ENCODE measurements around the gene FRYL.

FRYL gene

DNA sequence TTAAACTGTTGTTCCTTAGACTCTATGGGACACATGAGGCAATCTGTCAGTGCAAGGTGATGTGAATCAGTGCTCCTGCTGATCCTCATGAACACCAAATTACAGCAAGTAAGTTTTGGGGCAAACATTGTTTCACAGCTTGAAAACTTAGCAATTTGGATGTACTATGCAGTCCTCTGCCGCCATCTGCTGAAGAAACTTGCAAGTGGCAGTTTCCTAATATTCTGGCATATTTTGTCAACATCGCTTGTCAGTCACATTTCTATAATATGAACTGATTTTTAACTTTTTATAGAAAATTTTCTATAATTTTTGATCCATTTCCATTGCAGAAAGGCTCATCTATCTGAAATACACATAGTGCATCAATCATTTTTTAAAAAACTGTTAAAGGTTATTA is 233.7 kb downstream of the FRYL start:
- Histone ChIP-seq H3K4me3 (ENCODE audit: low read depth, low read length, poor library complexity, severe bottlenecking) (no peak overlapping the region), H3K4me1 (ENCODE audit: insufficient read depth, low read length, severe bottlenecking) (no peaks in the 10 kb centered on the region), H4K20me1 (ENCODE audit: insufficient read depth, low read length) (no peaks in the 10 kb centered on the region), H3K27ac (ENCODE audit: low read depth, low read length, poor library complexity, severe bottlenecking) (no peak overlapping the region), H3K79me2 (ENCODE audit: insufficient read depth, low read length) (no peaks in the 10 kb centered on the region), H3F3A (ENCODE audit: insufficient read depth, low read length) (no peaks in the 10 kb centered on the region), H3K27me3 (ENCODE audit: insufficient read depth, low read length) (no peaks in the 10 kb centered on the region), H3K9me3 (ENCODE audit: low read length) (no peaks in the 10 kb centered on the region), H3K9me2 (ENCODE audit: low read depth, low read length) (no peaks in the 10 kb centered on the region), H2AFZ (ENCODE audit: low read length) (no peak overlapping the region), H3K4me2 (ENCODE audit: low read length) (no peak overlapping the region), H3K36me3 (ENCODE audit: insufficient read depth, low read length) (peaks cover 82% of the 10 kb centered on the region), H3K9ac (ENCODE audit: low read length) (no peak overlapping the region)
- TF ChIP-seq CTCF (IDR thresholded peaks at IDR 0.05; ENCODE audit: low read length) (peak; percentile 56; the same call in 1 of the 2 replicates), EZH2 (IDR thresholded peaks at IDR 0.05; ENCODE audit: borderline replicate concordance, low read length) (no peak)

- no peaks in the 10 kb centered on the region for H3K79me2 ChIP-seq (ENCODE audit: insufficient read depth, low read length)
Observed at GRCh38 chr4:48543796-48544195, 236.3 kb downstream of the FRYL start.

DNA sequence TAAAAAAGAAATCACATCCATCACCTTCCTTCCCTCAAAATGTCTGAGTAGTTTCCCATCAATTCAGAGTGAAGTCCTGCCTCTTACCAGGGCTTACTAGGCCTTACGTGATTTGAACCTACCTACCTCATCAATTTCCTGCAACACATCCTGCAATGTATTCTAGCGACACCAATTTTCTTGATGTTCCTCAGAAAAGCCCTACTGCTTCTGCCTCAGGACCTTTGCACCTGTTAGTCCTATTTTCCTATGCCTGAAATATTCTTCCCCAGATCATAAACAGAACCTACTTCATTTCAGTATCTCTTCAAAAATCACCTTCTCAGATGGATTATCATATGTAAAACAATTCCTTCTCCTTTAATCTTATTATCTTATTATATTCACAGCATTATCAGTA is 237.2 kb downstream of the FRYL start:
- no peak overlapping the region for H3K27ac ChIP-seq (ENCODE audit: low read depth, low read length, poor library complexity, severe bottlenecking)
- no peaks in the 10 kb centered on the region for H3K9me2 ChIP-seq (ENCODE audit: low read depth, low read length)
- no peak overlapping the region for H3K9ac ChIP-seq (ENCODE audit: low read length)
- TF ChIP-seq EZH2 (IDR thresholded peaks at IDR 0.05; ENCODE audit: borderline replicate concordance, low read length) (no peak), CTCF (IDR thresholded peaks at IDR 0.05; ENCODE audit: low read length) (no peak)
- no peak overlapping the region for H2AFZ ChIP-seq (ENCODE audit: low read length)
- H3K4me1 ChIP-seq (ENCODE audit: insufficient read depth, low read length, severe bottlenecking): no peaks in the 10 kb centered on the region
- H3K36me3 ChIP-seq (ENCODE audit: insufficient read depth, low read length): peaks cover 79% of the 10 kb centered on the region
- no peak overlapping the region for H3K4me2 ChIP-seq (ENCODE audit: low read length)
- no peaks in the 10 kb centered on the region for H3F3A ChIP-seq (ENCODE audit: insufficient read depth, low read length)
- no peak overlapping the region for H3K4me3 ChIP-seq (ENCODE audit: low read depth, low read length, poor library complexity, severe bottlenecking)
- H4K20me1 ChIP-seq (ENCODE audit: insufficient read depth, low read length): no peaks in the 10 kb centered on the region
- no peaks in the 10 kb centered on the region for H3K9me3 ChIP-seq (ENCODE audit: low read length)
- H3K79me2 ChIP-seq (ENCODE audit: insufficient read depth, low read length): no peaks in the 10 kb centered on the region
- no peaks in the 10 kb centered on the region for H3K27me3 ChIP-seq (ENCODE audit: insufficient read depth, low read length)

More at GRCh38 chr4:48543796-48544195, 236.3 kb downstream of the FRYL start:
- no peak overlapping the region for H2AFZ ChIP-seq (ENCODE audit: low read length)
- H3F3A ChIP-seq (ENCODE audit: insufficient read depth, low read length): no peaks in the 10 kb centered on the region
- H3K27me3 ChIP-seq (ENCODE audit: insufficient read depth, low read length): no peaks in the 10 kb centered on the region
- H4K20me1 ChIP-seq (ENCODE audit: insufficient read depth, low read length): no peaks in the 10 kb centered on the region
- no peak for TF ChIP-seq CTCF (IDR thresholded peaks at IDR 0.05; ENCODE audit: low read length)
- no peak for TF ChIP-seq EZH2 (IDR thresholded peaks at IDR 0.05; ENCODE audit: borderline replicate concordance, low read length)
- no peak overlapping the region for H3K9ac ChIP-seq (ENCODE audit: low read length)
- no peaks in the 10 kb centered on the region for H3K9me3 ChIP-seq (ENCODE audit: low read length)
- H3K4me2 ChIP-seq (ENCODE audit: low read length): no peak overlapping the region
- H3K4me3 ChIP-seq (ENCODE audit: low read depth, low read length, poor library complexity, severe bottlenecking): no peak overlapping the region
- no peaks in the 10 kb centered on the region for H3K9me2 ChIP-seq (ENCODE audit: low read depth, low read length)
- no peaks in the 10 kb centered on the region for H3K4me1 ChIP-seq (ENCODE audit: insufficient read depth, low read length, severe bottlenecking)
- no peak overlapping the region for H3K27ac ChIP-seq (ENCODE audit: low read depth, low read length, poor library complexity, severe bottlenecking)
- peaks cover 84% of the 10 kb centered on the region for H3K36me3 ChIP-seq (ENCODE audit: insufficient read depth, low read length)

Data from OCI-LY1 (cell line).